Stimulated activated CD8-positive, alpha-beta memory T cell treated with anti-CD3 and anti-CD28 coated beads, Interleukin-15, amount 100 ng/mL, for 1 hour (primary cell): ENCODE results near the gene PROC.

ENCODE experiments used
- DNase-seq: peaks from one replicate; pipeline ENCODE4 v3.0.0-alpha.2; 2020; ENCODE audit warnings: low read depth

Gene PROC

GRCh38 chr2:127456960-127457359 lies 38.7 kb downstream of the PROC start:
- no peak for DNase-seq

GRCh38 chr2:127462461-127462860 lies 44.2 kb downstream of the PROC start:
- no peak for DNase-seq

GRCh38 chr2:127463155-127463991 lies 45.1 kb downstream of the PROC start:
- DNase-seq, result no peak

- DNase-seq, result no peak
Measured at GRCh38 chr2:127464470-127465257, 46.4 kb downstream of the PROC start.

GRCh38 chr2:127465258-127465657 lies 47.0 kb downstream of the PROC start:
- DNase-seq, result no peak

- no peak for DNase-seq
Measured at GRCh38 chr2:127469051-127469450, 50.8 kb downstream of the PROC start.

GRCh38 chr2:127469974-127470373 lies 51.7 kb downstream of the PROC start:
- DNase-seq, result no peak

- DNase-seq, result no peak
Measured at GRCh38 chr2:127471286-127471988, 53.2 kb downstream of the PROC start.

- DNase-seq, result no peak
Measured at GRCh38 chr2:127472268-127472667, 54.0 kb downstream of the PROC start.

- DNase-seq, result no peak
Measured at GRCh38 chr2:127475788-127476187, 57.6 kb downstream of the PROC start.
